Neural cell (in vitro differentiated cells): ENCODE data around the gene SH3RF2. TPM values are rescaled to one million over a fixed set of nuclear protein-coding genes. Genes with fewer than 3 reads are reported as not detected.

Experiments used
- H2AFZ ChIP-seq: fragments of 200-600, 300-800 bp; sonication (generic), shearing (Covaris generic); 2 replicates; pipeline ENCODE4 v1.6.0; 2014; ENCODE audit warnings: low read depth, mild to moderate bottlenecking, antibody characterized with exemption, low read length, moderate library complexity
- H3F3A ChIP-seq: fragments of 200-600 bp; shearing (Covaris generic); 2 replicates; pipeline ENCODE4 v1.6.1; 2016; ENCODE audit warnings: mild to moderate bottlenecking, moderate library complexity, mixed read lengths, antibody characterized with exemption, low read length; ENCODE audit not compliant: insufficient read depth, poor library complexity, severe bottlenecking
- H3K27ac ChIP-seq: fragments of 200-600, 300-800 bp; sonication (generic), shearing (Covaris generic); 2 replicates; pipeline ENCODE4 v1.5.1; 2014; ENCODE audit warnings: mild to moderate bottlenecking, low read length, moderate library complexity
- H3K27me3 ChIP-seq: fragments of 300-800, 200-600 bp; sonication (generic), shearing (Covaris generic); 2 replicates; pipeline ENCODE4 v1.6.0; 2014; ENCODE audit warnings: mild to moderate bottlenecking, low read depth, low read length, moderate library complexity; ENCODE audit not compliant: insufficient read depth
- H3K36me3 ChIP-seq: fragments of 300-800, 200-600 bp; sonication (generic), shearing (Covaris generic); 2 replicates; pipeline ENCODE4 v1.5.1; 2014; ENCODE audit warnings: mild to moderate bottlenecking, antibody characterized with exemption, low read length, moderate library complexity; ENCODE audit not compliant: insufficient read depth
- H3K4me2 ChIP-seq: fragments of 300-800, 200-600 bp; sonication (generic), shearing (Covaris generic); 2 replicates; pipeline ENCODE4 v1.6.0; 2014; ENCODE audit warnings: mild to moderate bottlenecking, low read length
- H3K4me3 ChIP-seq: fragments of 300-800, 200-600 bp; sonication (generic), shearing (Covaris generic); 2 replicates; pipeline ENCODE4 v1.5.1; 2014; ENCODE audit warnings: mild to moderate bottlenecking, low read length, moderate library complexity
- H3K79me2 ChIP-seq: fragments of 200-600 bp; shearing (Covaris generic); replicated peaks from 2 replicates; pipeline ENCODE4 v1.6.0; 2014; ENCODE audit warnings: mild to moderate bottlenecking, low read length, moderate library complexity; ENCODE audit not compliant: insufficient read depth
- H3K9ac ChIP-seq: fragments of 300-800, 200-600 bp; sonication (generic), shearing (Covaris generic); 2 replicates; pipeline ENCODE4 v1.6.1; 2016; ENCODE audit warnings: mild to moderate bottlenecking, low read length, mixed read lengths
- H3K9me2 ChIP-seq: fragments of 200-600 bp; shearing (Covaris generic); 2 replicates; pipeline ENCODE4 v1.6.1; 2016; ENCODE audit warnings: mild to moderate bottlenecking, low read length, mixed read lengths; ENCODE audit not compliant: insufficient read depth
- H3K9me3 ChIP-seq: fragments of 200-600, 300-800 bp; sonication (generic), shearing (Covaris generic); 2 replicates; pipeline ENCODE4 v1.6.1; 2016; ENCODE audit warnings: mild to moderate bottlenecking, mixed run types, low read length, moderate library complexity, mixed read lengths
- H4K20me1 ChIP-seq: fragments of 200-600 bp; shearing (Covaris generic); 2 replicates; pipeline ENCODE4 v1.6.1; 2016; ENCODE audit warnings: mild to moderate bottlenecking, mixed run types; ENCODE audit not compliant: insufficient read depth
- CTCF ChIP-seq: fragments of 450-650 bp; IDR thresholded peaks from 2 replicates; pipeline ENCODE4 v1.5.1; 2014; ENCODE audit warnings: antibody characterized with exemption, mild to moderate bottlenecking, moderate library complexity; ENCODE audit not compliant: poor library complexity, severe bottlenecking
- EP300 ChIP-seq: fragments of 450-650 bp; conservative IDR thresholded peaks from 2 replicates; pipeline ENCODE4 v1.6.1; 2014; ENCODE audit warnings: antibody characterized with exemption, mild to moderate bottlenecking, moderate library complexity; ENCODE audit not compliant: poor library complexity, severe bottlenecking
- EZH2 ChIP-seq: fragments of 200-600, 300-800 bp; shearing (Covaris generic), sonication (generic); IDR thresholded peaks from 2 replicates; pipeline ENCODE4 v1.6.1; 2014; ENCODE audit warnings: antibody characterized with exemption, low read length, borderline replicate concordance, mild to moderate bottlenecking; ENCODE audit not compliant: insufficient read depth, poor library complexity, severe bottlenecking
- MXI1 ChIP-seq: fragments of 450-650 bp; conservative IDR thresholded peaks from 2 replicates; pipeline ENCODE4 v1.6.1; 2014; ENCODE audit warnings: antibody characterized with exemption, mild to moderate bottlenecking; ENCODE audit not compliant: poor library complexity, severe bottlenecking
- POLR2AphosphoS5 ChIP-seq: IDR thresholded peaks from 2 replicates; pipeline ENCODE4 v1.6.1; 2012
- RAD21 ChIP-seq: fragments of 450-650 bp; conservative IDR thresholded peaks from 2 replicates; pipeline ENCODE4 v1.6.1; 2014; ENCODE audit warnings: antibody characterized with exemption, mild to moderate bottlenecking, moderate library complexity
- REST ChIP-seq: IDR thresholded peaks from 2 replicates; pipeline ENCODE4 v1.6.1; 2012; ENCODE audit warnings: borderline replicate concordance
- SMC3 ChIP-seq: fragments of 450-650 bp; conservative IDR thresholded peaks from 2 replicates; pipeline ENCODE4 v1.6.1; 2014; ENCODE audit warnings: antibody characterized with exemption, mild to moderate bottlenecking, moderate library complexity; ENCODE audit not compliant: poor library complexity
- TAF1 ChIP-seq: IDR thresholded peaks from 2 replicates; pipeline ENCODE4 v1.6.1; 2012; ENCODE audit warnings: low read depth
- polyA plus RNA-seq: library from polyadenylated mRNA; depleted of rRNA; stranded (reverse); fragments of >200 nt; gene quantifications from 2 replicates; pipeline ENCODE4 v1.2.3, GENCODE V29; 2014

The SH3RF2 gene
- polyA plus RNA-seq, 1 donor from 2014 or later, result not detected

DNA sequence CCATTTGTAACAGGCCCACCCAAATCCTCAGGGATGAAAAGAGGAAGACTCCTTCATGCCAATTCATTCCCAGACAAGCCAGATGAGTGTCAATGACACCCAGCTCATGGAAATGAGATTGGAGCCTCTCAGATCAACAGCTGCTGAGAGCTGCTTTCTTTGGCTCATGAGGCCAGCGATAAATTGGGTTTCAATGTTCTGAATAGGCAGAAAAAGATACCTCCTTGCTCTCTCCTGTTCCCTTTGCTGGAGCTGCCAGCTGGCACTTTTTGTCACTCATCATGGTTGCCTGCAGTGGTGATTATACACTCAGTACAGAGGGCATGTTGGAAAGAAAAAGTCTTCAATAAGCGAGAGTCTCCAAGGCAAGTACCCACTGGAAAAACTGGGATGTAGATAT, 47.1 kb downstream of the SH3RF2 start:
- Histone ChIP-seq H3F3A (no peaks in the 10 kb centered on the region), H3K27me3 (no peaks in the 10 kb centered on the region), H3K27ac (no peak overlapping the region), H3K9me2 (no peaks in the 10 kb centered on the region), H2AFZ (no peak overlapping the region), H3K79me2 (no peaks in the 10 kb centered on the region), H3K9ac (no peak overlapping the region), H3K4me2 (no peak overlapping the region), H4K20me1 (no peaks in the 10 kb centered on the region), H3K4me3 (no peak overlapping the region), H3K9me3 (no peaks in the 10 kb centered on the region), H3K36me3 (no peaks in the 10 kb centered on the region)
- TF ChIP-seq TAF1 (no peak), REST (no peak), EP300 (no peak), EZH2 (no peak), MXI1 (no peak), CTCF (no peak)

DNA sequence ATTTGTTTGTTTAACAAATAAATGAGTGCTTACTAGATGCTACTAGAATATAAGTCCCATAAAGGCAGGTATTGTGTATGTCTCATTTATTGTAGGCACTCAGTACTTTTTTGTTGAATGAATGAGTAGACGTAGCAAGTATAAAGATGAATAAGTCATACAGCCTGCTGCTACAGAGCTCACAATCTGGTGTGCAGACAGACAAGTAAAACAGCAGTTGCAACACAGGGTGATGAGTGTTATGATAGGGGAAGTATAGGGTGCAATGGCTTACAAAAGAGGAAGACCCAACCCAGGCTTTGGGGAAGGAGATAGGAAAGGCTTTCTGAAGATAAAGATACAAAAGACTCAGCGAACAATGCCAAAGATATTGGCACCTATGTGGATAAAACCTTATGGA, 47.7 kb downstream of the SH3RF2 start:
- Histone ChIP-seq H3K9ac (no peak overlapping the region), H3K27ac (no peak overlapping the region), H2AFZ (no peak overlapping the region), H3F3A (no peaks in the 10 kb centered on the region), H3K4me3 (no peak overlapping the region), H4K20me1 (no peaks in the 10 kb centered on the region), H3K9me2 (no peaks in the 10 kb centered on the region), H3K4me2 (no peak overlapping the region), H3K36me3 (no peaks in the 10 kb centered on the region), H3K27me3 (no peaks in the 10 kb centered on the region), H3K79me2 (no peaks in the 10 kb centered on the region), H3K9me3 (no peaks in the 10 kb centered on the region)
- TF ChIP-seq EP300 (no peak), POLR2AphosphoS5 (no peak), TAF1 (no peak), MXI1 (no peak)

GRCh38 chr5:145987856-145988255, 51.5 kb downstream of the SH3RF2 start:
- H3K4me2 ChIP-seq, result no peak overlapping the region
- no peaks in the 10 kb centered on the region for H4K20me1 ChIP-seq
- H3K4me3 ChIP-seq, result no peak overlapping the region
- no peaks in the 10 kb centered on the region for H3K9me2 ChIP-seq
- H3K79me2 ChIP-seq, result no peaks in the 10 kb centered on the region
- H3K27ac ChIP-seq, result no peak overlapping the region
- TF ChIP-seq POLR2AphosphoS5 (no peak), SMC3 (no peak), EP300 (no peak), TAF1 (no peak), EZH2 (no peak), REST (no peak), CTCF (no peak), MXI1 (no peak), RAD21 (no peak)
- no peak overlapping the region for H3K9ac ChIP-seq
- H3F3A ChIP-seq, result no peaks in the 10 kb centered on the region
- no peak overlapping the region for H2AFZ ChIP-seq
- no peaks in the 10 kb centered on the region for H3K36me3 ChIP-seq
- no peaks in the 10 kb centered on the region for H3K9me3 ChIP-seq
- H3K27me3 ChIP-seq, result no peaks in the 10 kb centered on the region
